Dermis microvascular lymphatic vessel endothelial cell (primary cell): ENCODE measurements around the gene BRI3. TPM values are rescaled to one million over a fixed set of nuclear protein-coding genes. Genes with fewer than 3 reads are reported as not detected.
"Not testable (repeated sequence)": the region's sequence is repeated elsewhere in the genome, so short reads cannot be mapped to it uniquely, and the experiment has no call there.

Experiments used
- DNase-seq, 2 donors: peaks; one replicate each; pipeline versions ENCODE4 v3.0.0 to v3.0.0-alpha.2; 2010; ENCODE audit warnings: low read depth in 2 of 2
- total RNA-seq: library from RNA; depleted of rRNA; stranded (reverse); fragments of >200 nt; gene quantifications from 2 replicates; pipeline ENCODE4 v1.2.1, GENCODE V29; 2014

Gene BRI3
- total RNA-seq, 1 donor from 2014 or later = 42.0 TPM

GRCh38 chr7:98309566-98309965 lies 28.1 kb downstream of the BRI3 start:
- no peak for DNase-seq

GRCh38 chr7:98312201-98312600 lies 30.7 kb downstream of the BRI3 start:
- DNase-seq = no peak

GRCh38 chr7:98314469-98314868 lies 33.0 kb downstream of the BRI3 start:
- no peak for DNase-seq

DNA sequence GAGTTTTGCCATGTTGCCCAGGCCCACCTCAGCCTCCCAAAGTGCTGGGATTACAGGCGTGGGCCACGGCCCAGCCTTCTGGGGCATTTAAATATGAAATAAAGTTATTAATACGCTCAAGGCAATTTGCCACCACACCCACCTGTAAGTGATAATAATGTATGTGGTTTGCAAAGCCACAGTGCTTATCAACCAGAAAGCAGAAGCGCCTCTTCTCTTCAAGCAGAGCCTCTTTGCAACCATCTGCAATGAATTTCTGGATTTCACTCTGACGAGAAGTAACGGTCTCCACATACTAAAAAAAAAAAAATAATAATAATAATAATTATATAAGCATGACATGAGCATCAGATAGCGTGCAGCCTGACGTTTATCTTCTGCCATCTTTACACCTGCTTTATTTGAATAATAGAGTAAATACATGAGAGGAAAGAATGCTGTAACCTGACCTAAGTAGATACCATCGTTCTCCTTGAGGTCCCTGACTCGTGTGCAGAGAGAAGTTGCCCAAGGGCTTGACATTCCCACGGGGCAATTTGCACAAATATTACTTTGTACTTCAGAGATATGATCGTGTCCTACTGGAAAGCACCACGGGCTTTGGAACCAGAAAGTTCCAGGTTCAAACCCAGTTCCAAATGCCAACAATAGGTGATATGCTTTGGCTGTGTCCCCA lies 34.0 kb downstream of the BRI3 start:
- DNase-seq = no peak

- DNase-seq = not testable (repeated sequence)
These were observed 34.6 kb downstream of the BRI3 start for GRCh38 chr7:98315994-98316527.

- no peak for DNase-seq
These were observed 36.0 kb downstream of the BRI3 start for GRCh38 chr7:98317366-98318040.

DNA sequence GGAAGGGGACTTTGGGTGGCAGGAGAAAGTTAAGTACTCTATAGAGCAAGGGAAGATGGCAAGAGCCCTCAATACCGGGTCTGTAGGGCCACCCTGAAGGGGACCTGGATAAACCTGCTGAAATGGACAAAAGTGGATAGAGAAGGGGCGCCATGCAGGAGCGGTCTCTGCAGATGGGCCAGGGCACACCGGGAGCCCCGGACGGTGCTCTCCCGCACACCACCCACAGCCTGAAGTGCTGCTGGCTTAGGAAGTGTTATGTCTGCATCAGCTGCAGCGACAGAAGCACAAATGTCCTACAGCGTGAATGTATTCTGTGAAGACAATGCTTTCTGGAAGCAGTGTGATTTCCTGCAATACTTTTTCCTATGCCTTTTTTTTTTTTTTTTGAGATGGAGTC lies 37.7 kb downstream of the BRI3 start:
- no peak for DNase-seq

- peak; percentile 6 to 31 for DNase-seq
These were observed 39.8 kb downstream of the BRI3 start for GRCh38 chr7:98321301-98321700.

- no peak for DNase-seq
These were observed 41.1 kb downstream of the BRI3 start for GRCh38 chr7:98322331-98323270.

DNA sequence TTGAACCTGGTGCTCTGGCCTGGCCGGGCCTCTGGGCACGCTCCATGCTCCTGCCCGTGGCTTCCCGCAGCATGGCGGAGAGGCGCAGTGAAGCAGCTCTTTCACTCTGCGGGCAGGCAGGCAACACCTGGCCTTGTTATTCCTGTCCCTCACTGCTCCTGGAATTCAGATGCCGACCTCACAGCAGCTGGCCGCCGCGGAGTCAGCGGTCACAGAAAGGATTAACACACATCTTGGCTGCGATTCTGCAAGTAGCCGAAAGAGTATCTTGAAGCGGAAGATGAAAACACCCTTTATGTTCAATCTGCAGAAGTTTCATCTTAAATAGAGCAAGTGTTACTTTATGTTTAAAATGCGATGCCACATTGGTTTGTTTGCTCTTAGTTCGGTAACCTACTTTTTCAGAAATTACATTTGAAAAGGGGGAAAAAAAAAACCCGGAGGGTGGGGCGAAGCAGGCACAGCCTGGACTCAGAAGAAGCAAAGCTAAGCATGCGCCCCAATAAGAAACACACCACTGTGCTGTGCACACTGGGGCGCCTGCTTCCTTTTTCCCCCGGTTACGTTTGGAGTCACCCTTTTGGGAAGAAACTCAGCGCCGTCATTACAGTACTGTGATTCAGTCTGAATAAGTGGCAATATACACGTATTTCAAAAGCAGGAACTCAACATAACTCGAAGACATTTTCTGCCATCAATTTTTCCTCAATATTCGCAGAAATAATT lies 42.3 kb downstream of the BRI3 start:
- no peak for DNase-seq

DNA sequence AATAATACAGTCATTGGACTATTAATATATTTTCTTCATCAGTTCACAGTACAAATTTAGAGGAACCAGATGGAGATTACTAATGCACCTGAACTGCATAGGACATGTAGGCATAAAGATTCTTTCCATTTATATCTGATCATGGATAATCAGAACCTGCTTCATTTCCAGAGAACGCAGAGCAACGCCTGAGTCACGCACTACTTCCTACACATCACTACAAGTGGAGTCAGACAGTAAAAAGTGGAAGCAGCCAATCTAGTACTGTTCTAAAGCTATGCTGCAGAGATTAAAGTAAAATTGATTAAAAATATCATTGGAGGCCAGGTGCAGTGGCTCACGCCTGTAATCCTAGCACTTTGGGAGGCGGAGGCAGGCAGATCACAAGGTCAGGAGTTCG lies 43.3 kb downstream of the BRI3 start:
- no peak for DNase-seq

DNA sequence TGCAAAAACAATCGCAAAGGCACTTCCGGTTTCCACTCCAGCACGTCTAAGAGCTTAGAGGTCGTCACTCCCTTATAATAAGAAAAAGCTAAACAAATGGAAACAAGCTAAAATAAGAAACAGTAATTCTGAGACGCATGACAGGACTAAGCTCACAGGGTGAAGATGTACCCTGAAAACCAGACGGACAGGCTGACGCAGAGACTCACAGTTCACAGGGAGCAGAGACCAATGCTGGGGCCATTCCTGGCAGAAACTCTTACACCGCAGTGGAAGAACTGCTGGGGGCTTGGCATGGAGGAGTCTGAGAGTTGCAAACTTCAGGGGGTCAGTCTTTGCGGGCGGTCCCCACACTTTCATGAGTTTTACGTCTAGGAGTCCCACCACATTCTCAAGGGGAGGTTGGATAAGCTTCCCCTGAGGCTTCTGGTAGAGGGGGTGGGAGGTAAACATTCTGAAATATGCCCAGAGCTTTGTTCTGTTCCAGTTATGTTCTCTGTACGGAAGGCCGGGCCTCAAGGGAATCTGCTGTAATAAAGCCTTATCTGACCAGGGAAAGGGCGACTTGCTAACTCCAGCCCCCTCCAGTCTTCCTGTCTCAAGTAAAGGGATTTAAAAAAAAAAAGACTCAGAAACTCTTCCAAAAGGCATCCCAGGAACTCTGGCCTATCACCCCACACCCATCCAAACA lies 47.8 kb downstream of the BRI3 start:
- no peak for DNase-seq

DNA sequence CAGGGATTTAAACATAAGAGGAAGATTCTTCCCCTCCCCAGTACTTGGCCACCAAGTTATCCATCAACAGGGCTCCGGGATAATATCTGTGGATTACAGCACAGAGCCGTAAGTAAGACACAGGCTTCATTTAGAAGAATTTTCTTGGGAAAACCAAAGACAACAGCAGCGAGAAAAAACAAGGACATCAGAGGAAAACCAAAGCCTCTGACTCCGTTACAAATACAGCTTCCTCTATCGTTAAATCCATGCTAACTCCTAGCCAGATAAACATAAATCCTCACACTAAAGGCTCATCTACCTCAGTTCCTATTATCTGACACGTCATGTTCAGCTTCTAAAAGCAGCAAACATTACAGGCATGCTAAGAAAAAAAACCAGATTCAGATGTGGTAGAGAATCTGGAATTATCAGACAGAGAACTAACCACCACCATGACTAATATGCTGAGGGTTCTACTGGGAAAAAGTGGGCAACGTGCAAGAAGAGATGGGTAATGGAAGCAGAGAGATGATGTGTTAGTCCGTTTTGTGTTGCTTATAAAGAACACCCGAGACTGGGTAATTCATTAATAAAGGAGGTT lies 48.4 kb downstream of the BRI3 start:
- no peak for DNase-seq

DNA sequence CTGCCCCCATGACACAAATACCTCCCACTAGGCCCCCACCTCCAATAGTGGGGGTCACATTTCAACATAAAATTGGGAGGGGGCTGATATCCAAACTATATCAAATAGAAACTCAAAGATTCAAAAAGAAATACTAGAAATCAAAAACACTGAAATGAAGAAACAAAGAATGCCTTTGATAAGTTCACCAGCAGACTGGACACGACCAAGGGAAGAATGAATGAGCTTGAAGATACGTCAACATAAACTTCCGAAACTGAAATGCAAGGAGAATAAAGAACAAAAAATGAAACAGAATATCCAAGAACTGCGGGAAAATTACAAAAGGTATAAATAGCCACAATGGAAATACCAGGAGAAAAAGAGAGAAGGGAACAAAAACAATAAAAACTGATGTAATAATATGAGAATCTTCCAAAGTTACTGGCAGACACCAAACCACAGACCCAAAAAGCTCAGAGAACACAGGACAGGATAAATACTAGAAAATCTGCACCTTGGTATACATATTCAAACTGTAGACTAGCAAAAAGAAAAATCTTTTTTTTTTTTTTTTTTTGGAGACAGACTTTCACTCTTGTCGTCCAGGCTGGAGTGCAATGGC lies 49.5 kb downstream of the BRI3 start:
- DNase-seq = no peak

DNA sequence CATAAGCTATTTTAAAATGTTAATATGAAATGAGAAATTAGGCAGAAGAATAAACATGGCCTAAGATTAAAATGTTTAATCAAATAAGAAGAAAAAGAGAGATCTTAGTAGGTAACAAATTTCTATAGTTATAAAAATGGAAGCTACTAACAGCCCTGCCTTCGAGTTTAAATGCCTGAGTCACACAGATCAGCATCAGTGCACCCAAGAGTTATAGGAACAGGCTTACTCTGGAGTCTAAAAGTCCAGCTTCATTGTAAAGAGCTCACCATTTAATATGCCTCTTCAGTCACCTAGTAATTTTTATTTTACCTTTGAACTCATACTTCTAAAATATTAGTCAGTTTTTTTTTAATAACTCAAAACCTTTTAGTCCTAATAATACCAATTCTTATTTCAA lies 52.6 kb downstream of the BRI3 start:
- no peak for DNase-seq

GRCh38 chr7:98335411-98335977 lies 54.0 kb downstream of the BRI3 start:
- DNase-seq = no peak

DNA sequence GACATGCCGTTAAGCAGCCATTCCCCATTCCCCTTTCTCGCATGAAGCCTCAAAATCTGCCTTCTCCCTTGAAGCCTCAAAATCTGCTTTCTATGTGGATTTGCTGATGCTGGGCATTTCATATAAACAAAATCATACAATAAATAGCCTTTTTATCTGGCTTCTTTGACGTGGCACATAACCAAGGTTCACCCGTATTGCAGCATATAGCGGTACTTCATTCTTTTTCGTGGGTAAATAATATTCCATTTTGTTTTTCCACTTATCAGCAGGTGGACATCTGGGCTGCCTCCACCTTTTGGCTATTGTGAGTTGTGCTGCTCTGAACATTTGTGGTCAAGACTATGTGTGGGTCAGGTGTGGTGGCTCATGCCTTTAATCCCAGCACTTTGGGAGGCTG lies 57.0 kb downstream of the BRI3 start:
- DNase-seq = no peak

DNA sequence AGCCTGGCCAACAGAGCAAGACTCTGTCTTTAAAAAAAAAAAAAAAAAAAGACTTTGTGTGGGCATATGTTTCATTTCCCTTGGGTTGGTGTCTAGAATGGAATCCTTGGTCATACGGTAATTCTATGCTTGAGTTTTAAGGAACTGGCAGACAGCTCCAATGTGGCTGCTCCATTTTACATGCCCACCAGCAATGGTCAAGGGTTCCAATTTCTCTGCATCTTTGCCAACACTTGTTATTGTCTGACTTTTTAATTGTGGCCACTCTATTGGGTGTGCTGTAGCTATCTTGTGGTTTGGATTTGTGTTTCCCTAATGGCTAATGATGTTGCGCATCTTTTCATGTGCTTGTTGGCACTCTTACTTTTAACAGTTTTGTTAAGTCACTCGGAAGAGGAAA lies 57.6 kb downstream of the BRI3 start:
- DNase-seq = no peak

- DNase-seq = no peak
These were observed 59.6 kb downstream of the BRI3 start for GRCh38 chr7:98341106-98341505.
